DND-41 (cell line): ENCODE measurements around the gene XRCC5.

Experiments
- EZH2 ChIP-seq: IDR thresholded peaks from 3 replicates; pipeline ENCODE4 v1.6.1; 2012; ENCODE audit warnings: borderline replicate concordance, low read depth, mild to moderate bottlenecking, moderate library complexity, low read length, inconsistent platforms; ENCODE audit not compliant: severe bottlenecking
- TF ChIP-seq, protein P1 (sequence below): IDR thresholded peaks from 2 replicates; pipeline ENCODE4 v1.5.1; 2012; ENCODE audit warnings: borderline replicate concordance, low read length, moderate library complexity, mild to moderate bottlenecking; ENCODE audit not compliant: poor library complexity, severe bottlenecking; ENCODE audit errors: extremely low read depth

DNA sequence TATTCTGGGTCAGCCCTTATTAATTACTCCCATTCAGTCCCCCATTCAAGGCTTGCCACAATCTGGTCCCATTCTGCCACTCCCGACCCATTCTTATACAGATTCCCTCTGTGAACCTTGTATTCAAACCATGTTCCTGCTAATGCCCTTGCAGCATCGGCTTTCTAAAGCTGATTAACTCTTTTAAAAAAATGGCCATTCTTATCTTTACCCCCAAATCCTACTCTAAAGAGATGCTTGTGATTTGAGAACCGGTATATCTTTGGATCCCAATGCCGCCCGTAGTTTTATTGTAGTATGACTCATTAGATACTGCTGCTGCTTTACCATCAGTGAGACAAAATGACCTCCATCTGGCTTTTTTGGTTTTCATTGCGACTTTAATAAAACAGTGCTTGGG is 72.2 kb downstream of the XRCC5 start:
- TF ChIP-seq, protein P1, sequence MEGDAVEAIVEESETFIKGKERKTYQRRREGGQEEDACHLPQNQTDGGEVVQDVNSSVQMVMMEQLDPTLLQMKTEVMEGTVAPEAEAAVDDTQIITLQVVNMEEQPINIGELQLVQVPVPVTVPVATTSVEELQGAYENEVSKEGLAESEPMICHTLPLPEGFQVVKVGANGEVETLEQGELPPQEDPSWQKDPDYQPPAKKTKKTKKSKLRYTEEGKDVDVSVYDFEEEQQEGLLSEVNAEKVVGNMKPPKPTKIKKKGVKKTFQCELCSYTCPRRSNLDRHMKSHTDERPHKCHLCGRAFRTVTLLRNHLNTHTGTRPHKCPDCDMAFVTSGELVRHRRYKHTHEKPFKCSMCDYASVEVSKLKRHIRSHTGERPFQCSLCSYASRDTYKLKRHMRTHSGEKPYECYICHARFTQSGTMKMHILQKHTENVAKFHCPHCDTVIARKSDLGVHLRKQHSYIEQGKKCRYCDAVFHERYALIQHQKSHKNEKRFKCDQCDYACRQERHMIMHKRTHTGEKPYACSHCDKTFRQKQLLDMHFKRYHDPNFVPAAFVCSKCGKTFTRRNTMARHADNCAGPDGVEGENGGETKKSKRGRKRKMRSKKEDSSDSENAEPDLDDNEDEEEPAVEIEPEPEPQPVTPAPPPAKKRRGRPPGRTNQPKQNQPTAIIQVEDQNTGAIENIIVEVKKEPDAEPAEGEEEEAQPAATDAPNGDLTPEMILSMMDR: no peak
- no peak for TF ChIP-seq EZH2
